HG02870 (cell line): ENCODE data around the gene VGLL3.
"Not testable (repeated sequence)": the region's sequence is repeated elsewhere in the genome, so short reads cannot be mapped to it uniquely, and the experiment has no call there.

ENCODE experiments used
- ATAC-seq: cut with Tn5 transposase; IDR thresholded peaks from one replicate; pipeline ENCODE4 v1.9.1; 2021; ENCODE audit warnings: mild to moderate bottlenecking, moderate library complexity; ENCODE audit not compliant: unreplicated experiment

Gene VGLL3

DNA sequence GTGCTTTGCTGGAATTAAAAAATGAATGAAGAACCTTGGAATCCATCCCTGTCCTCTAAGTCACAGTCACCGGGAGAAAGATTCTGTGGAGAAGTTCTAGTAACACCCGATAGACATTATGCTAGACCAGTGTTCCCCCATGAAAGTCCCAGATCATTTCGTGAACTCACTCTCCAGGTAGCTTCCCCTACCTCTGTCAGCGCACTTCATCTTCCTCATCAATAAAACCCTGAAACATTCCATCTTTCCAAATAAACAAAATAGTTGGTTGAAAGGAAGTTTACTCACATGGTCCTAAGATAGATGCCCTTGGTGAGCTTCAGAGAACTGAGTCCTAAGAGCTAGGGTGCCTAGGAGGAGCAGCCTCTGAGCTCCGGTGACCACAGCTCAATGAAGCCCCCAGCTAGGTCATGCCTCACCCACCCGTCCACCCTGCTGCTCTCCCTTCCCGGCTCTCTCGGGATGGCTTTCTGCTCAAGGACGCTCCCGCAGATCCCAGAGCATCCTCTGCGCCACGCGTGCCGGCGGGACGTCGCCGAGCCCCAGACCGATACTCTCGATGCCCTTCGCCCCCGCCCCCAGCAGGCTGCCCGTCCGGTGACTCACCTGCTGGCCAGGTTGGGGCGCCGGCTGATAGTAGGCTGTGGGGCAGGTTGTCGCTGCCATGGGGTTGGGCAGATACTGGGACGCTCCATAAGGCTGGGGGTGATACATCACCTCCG is 776 bp downstream of the VGLL3 start:
- ATAC-seq, result peak; percentile 14

DNA sequence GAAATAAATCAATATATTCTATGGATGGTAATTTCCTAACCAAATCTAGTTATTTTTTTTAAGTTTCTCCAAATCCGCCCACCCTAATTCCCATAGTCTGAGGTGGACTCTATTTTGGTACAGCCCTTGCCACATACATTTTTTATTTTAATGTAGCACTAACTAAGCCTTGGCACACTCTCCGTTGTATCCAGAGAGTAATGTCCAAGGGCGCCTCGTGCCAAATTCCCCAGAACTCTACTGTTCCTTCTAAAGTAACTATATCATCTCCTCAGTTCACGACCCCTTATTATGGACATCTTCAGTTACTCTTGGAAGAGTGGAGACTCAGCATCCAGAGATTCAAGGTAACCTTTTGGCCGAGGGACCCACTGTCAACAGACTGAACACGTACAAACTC is 1.3 kb downstream of the VGLL3 start:
- no peak for ATAC-seq

DNA sequence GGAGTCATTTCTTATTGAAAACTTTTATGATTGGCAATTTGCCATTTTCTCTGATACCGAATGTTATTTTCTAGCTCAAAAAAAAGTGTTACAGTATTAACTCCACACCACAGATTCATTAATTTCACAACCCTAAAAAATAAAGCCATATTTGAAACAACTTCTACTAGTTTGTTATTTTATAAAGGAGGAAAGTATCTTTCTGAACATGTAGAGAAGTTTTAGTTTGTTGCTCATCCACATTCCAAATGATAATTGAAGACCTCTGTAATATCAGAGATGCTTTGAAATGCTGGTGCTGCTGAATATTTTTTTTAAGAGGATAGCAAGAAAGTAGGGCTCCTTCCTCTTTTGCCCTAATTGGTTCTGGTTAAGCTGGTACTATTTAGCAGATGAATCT is 1.9 kb downstream of the VGLL3 start:
- ATAC-seq, result no peak

DNA sequence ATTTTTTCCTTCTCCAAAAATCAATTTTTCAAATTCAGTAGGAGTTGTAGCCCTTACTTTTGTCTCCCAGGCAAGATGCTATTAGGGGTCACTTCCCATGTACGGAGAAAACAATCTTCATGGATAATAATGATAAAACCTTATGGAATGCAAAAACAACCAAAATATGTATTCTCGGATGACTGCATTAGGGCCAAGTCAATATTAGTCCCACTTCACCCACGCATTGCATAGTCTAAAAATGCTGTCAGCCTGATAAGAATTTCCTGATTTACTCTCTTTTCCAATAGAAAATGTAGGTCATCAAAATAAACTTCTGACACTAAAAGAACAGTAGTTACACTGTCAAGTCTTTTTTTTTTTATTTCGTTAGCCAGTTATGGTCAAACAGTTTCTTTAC is 2.7 kb downstream of the VGLL3 start:
- no peak for ATAC-seq

DNA sequence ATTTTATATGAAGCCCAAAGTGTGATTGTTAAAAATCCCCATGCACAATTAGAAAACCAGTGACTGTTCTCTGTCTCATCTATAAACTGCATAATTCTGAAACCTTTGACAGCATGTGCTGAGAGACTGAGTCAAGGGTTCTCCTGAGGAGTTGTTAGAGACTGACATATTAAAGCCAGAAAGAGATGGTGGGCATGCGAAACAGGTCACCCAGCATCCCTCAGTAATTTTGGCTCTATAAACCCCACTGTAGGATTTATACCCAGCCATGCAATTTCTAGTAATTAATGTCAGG is 3.6 kb downstream of the VGLL3 start:
- ATAC-seq, result no peak

DNA sequence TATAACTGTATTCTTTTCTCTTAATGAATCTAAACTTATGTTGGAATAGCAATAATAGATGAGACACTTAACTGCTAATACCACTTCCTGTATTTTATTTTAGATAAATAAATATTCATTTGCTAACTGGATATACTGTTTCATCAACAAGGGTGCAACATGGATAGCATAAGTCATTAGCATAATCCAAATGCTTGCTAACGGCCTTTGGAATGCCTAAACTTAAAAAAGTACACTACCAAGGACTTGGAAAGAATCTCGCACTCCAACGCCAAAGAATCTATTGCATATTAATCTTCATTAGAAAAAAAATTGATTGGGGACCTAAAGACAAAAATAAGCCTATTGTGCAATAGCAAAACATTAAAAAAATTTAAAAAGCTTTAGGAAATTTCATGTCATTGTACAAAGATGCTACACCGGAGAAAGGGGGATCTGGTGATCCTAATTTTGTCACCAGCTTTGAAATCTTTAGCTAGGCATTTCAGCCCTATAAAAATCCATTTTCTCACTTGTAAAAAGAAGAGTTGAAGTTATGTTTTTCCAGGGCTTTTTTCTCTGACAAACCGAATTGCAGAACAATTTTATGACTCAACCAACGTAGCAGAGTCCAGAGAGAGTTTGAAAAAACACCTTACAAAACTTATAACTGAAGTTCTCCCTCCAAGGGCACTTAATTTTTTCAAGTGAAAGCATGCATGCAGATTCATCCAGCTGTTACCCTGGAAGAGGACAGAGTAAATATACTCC is 4.1 kb downstream of the VGLL3 start:
- no peak for ATAC-seq

DNA sequence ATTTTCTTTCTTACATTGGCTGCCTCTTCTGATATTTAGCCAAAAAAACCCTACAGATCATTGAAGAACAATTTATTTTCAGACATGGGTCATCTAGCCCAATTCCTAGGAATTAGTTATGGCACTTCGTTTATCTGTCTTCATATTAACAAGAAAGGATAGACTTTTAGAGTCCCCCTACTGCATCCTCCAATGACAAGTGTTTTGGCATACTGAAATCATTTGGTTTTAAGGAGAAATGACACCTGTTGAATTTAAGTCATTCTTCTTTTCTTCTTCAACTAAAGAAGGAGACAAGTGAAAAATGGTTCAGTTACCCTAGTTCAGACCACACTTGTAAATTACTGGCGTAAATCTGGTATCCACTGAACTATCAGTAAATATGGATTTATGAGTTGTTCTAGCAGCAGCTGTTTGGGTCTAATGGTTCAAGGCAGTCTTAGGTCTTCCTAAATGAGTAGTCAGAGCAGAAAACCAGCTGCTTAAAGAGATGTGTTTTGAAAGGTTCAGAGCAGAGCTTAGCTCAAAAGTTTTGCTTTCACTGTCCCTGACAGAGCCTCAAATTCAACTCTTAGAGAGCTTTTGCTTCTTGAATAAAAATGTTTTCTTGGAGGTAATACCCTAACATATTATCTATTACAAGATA is 5.6 kb downstream of the VGLL3 start:
- no peak for ATAC-seq

DNA sequence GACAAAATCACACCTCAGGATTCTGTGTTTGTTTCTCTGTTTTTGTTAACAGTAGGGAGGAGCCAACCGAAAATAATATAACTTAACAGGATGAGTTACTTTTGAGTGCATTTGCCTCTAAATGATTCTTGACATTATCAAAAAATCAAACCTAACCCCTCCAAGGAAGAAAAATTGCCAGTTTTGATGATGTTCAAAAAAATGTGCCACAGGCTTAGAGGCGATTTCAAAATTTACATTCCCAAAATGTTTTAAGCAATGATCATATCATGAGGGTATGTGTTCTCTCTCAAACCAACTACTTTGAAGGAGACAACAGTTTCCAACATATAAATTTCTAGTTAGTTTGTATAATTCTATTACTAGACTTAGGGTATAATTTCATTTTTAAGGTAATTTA is 6.7 kb downstream of the VGLL3 start:
- no peak for ATAC-seq

DNA sequence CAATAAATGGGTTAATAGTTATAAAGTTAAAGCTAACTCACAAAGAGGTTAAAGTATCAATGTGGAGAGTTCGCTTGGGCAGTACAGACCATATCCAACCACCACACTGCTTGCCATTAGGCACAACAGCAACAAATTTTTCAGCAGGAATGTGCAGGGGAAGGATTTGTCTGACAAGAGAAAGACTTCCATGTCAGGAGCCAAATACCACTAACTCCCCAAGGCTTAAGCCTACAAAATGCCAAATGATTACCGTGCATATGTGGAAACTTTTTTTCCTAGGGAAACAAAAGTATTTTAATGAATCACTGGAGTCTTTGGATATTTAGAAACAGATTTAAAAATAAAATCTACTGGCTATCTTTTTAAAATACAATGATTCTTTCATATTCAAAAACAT is 8.1 kb downstream of the VGLL3 start:
- ATAC-seq, result no peak

DNA sequence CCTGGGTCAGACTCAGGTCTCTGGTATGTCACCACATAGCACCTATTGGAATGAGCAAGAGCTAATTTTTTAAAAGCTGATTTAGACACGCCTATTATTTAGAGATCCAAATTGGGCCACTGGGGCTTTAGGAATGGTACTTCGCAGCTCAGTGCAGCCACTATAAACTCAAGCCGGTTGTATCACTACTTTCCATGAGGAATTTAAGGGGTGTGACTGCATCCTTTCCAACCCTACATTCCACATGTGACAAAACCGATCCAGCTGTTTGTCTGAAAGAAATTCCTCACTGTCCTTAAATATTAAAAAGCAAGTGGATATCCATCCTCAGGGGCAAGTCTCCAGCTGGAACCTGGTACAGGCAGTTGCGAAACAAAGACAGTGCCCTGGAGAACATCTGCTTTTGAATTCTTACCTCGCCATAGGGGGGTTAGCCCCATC is 12.8 kb downstream of the VGLL3 start:
- no peak for ATAC-seq

DNA sequence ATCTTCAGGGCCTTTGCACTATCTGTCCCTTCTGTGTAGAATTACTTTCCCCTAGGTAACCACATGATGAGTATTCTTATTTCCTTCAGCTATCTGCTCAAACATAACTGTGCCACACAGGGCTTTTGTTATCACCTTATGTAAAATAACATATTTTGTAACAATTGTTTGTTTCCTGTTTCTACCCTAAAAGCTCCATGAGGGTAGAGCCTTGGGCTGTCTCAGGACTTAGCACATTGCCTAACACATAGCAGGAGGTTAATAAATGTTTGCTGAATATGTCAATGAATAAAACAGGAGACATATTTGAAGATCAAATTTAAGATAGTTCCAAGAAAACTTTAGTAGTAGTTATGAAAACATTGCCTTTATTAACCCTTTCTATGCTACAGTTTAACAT is 14.7 kb downstream of the VGLL3 start:
- no peak for ATAC-seq

DNA sequence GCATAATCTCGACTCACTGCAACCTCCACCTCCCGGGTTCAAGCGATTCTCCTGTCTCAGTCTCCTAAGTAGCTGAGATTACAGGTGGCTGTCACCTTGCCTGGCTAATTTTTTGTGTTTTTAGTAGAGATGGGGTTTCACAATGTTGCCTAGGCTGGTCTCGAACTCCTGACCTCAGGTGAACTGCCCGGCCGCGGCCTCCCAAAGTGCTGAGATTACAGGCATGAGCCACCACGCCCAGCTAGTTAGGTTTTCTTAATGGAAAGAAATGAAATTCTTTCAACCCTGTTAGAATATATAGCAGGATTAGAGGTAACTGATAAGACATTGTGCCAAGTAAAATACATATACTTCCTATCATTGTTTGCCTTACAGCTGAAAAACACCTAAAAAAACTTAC is 16.8 kb downstream of the VGLL3 start:
- ATAC-seq, result not testable (repeated sequence)

DNA sequence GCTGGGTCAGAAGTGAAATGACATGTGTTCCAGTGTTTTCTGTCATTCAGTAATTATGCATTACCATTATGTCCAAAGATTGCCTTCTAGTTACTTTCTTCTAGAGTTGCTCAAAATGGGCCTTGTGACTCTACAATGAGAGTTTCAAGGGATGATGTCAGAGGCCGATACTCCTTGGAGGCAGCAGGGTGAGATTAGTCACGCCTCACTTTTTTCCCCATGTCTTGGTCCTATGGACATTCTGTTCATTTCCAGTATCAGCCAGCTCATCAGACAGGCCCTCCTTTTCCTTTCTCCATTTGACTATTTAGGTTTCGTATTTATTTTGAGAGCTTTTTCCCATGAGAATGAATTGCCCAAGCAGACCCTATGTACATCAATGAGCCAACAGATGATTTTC is 17.5 kb downstream of the VGLL3 start:
- no peak for ATAC-seq

DNA sequence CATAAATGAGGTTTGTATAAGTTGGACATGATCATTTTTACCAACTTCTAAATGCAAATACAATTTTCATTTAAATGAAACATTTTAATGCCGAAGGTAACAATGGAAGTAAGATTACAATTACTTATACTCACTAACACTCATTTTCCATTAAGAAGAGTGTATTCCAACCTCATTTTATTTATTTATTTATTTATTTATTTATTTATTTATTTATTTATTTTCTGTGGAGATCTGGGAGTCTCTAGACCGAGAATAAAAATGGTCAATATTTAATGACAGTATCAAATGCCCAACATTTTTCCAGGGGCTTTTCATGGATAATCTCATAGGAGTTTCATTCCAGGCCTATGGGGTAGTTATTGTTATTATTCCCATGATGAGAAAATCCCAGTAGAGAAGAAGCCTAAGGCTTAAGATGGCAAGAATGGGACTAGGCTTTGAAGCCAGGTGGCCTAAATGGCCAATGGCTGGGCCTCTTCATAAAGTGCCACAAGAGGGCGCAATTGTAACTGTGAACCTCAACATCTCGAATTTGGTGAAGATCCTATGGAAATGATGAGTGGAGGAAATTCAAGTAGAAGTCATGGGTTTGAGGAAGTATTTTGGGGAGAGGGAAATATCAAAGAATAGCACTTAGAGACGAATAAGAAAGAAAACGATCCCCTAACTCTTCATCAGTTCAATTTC is 21.3 kb downstream of the VGLL3 start:
- ATAC-seq, result peak; percentile 71

DNA sequence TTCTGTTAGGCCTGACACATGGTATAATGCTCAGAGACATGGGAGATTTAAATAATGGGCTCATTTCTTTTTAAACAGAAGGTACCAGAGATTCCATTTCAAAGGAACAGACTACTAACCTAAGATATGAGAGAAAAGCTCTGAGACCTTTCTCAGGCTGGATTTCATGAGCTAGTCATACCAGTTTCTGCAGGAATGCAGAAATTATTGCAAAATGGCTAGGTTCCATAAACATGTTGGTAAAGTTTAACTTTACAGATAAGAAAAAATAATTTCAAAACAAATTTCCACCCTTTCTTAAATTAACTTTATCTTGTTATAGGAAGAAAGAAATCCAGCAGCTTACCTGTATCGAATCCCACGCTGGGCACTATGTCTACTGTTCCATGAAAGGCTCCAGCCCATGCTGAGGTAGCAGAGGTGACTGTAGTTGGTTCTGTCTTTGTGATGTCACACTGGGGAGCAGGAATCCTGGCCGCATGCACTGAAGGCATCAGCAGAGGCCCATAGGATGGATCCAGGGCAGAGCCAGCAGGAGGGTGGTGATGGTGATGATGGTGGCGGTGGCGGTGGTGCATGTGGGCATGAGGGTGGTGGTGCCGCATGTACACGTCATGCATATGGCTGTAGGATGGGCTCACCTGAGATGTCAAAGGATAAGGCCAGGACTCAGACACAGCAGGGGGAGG is 22.6 kb downstream of the VGLL3 start:
- no peak for ATAC-seq

DNA sequence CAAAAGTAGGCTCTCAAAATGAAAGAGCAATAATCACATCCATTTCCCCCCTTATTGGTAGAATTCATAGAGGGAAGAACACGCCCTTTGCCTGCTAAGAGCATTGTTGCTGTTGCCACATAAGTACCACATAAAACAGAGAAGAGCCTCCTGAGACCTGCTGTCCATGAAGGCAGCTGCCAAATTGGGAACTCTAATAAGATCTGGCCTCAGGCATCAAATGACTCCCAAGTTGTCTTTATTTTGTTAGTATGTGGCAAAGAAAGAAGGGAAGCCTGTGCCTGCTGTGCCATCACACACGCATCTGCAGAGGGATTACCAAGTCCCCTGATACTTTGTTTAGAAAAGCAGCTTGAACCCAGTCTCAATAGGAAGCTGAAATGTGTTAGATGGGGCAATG is 23.9 kb downstream of the VGLL3 start:
- ATAC-seq, result no peak

DNA sequence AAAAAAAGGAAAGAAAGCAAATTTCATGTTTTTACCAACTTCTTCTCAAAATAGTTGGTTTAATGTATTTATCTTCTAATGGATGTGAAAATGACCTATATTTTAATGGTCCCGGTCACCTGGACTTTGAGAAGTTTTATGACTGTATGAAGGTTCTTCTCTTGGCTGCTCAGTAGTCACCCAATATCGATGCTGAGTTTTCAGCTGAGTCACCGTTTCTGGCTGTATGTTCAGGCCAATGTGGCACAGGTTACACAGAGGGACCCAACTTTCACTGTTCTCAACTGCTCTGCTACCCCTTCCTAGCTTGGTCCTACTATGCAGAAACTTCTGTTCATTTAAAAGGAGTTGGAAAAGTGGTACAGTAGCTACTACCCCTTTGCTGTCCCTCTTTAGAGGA is 25.8 kb downstream of the VGLL3 start:
- ATAC-seq, result no peak

DNA sequence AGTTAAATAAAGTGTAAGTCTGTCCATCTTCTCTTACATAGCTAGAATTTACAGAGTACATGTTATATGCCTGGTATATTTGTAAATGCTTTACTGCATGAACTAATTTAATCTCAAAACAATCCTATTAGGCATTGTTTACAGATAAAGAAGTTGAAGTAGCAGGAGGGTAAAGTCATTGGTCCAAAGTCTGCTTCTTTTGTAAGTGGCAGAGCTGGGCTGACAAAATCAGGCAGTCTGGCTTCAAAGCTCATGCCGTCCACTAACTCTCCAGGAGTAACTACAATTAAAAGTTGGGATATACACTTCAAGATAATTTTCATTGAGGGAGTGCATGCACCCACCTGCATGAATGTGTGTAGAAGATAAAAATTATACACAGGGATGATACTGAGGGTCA is 27.3 kb downstream of the VGLL3 start:
- no peak for ATAC-seq

DNA sequence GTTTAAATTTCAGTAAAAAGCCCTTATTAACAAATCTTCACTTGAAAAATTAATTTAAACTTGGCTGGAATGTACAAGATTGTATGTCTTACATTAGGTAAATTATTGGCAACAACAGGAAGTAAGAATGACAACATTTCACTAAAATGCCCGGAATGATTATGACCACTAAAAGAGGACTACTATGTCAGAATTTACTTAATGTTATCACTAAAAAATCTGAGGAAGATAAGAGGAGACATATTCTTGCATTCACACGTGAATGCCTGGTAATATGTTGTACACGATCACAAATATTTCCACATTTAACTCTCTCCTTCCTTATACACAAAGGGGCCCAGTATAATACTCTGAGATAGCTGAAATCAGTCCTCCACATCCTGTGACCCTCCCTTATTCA is 29.7 kb downstream of the VGLL3 start:
- no peak for ATAC-seq

DNA sequence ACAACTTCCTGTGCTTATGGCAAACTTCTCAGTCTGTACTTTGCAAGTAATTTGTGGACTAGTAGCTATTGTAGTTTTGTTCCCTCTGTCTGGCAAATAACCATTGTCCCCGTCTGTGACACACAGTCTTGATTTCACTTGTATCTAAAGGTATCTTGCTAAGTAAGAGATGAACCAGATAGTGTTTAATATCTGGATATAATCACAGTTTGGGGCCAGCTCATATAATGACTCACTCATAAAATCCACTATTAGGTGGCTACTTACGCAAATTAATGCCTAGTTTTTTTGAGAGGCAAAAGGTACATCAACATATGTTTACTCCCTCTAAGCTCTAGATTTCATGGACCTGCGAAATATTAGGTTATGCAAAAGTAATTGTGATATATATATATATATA is 30.4 kb downstream of the VGLL3 start:
- ATAC-seq, result no peak

DNA sequence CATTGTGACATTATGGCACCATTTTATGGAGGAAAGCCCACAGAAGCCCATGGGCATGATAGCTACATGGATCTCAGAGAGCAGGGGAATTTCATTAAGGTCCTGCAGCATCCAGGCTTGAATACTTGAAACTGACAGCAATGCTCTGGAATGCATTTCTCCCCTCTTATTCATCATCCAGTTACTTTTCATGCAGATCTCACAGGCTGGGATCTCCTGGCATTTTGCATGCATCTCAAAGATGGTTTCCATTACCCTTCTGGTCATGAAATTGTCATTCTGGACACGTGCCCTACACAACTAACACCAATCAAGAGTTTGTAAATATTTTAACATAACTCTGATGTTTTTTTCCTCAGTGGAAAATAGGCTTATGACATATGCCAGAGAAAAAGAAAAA is 32.4 kb downstream of the VGLL3 start:
- no peak for ATAC-seq
